Measurements from ENCODE around the gene NANOG.
"Not testable (repeated sequence)": the region's sequence is repeated elsewhere in the genome, so short reads cannot be mapped to it uniquely, and the experiment has no call there.

Gene NANOG

GRCh38 chr12:7787574-7788293 lies 1.5 kb upstream of the NANOG start:
- no peak overlapping the region for H3K27ac Mint-ChIP-seq
- no peak overlapping the region for H3K4me3 Mint-ChIP-seq
- no peaks in the 10 kb centered on the region for H3K9me3 Mint-ChIP-seq
- no peaks in the 10 kb centered on the region for H3K4me1 Mint-ChIP-seq
- TF ChIP-seq, protein P1, sequence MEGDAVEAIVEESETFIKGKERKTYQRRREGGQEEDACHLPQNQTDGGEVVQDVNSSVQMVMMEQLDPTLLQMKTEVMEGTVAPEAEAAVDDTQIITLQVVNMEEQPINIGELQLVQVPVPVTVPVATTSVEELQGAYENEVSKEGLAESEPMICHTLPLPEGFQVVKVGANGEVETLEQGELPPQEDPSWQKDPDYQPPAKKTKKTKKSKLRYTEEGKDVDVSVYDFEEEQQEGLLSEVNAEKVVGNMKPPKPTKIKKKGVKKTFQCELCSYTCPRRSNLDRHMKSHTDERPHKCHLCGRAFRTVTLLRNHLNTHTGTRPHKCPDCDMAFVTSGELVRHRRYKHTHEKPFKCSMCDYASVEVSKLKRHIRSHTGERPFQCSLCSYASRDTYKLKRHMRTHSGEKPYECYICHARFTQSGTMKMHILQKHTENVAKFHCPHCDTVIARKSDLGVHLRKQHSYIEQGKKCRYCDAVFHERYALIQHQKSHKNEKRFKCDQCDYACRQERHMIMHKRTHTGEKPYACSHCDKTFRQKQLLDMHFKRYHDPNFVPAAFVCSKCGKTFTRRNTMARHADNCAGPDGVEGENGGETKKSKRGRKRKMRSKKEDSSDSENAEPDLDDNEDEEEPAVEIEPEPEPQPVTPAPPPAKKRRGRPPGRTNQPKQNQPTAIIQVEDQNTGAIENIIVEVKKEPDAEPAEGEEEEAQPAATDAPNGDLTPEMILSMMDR (IDR thresholded peaks at IDR 0.05; ENCODE audit: unreplicated experiment in 3 of 3): no peak
- H3K36me3 Mint-ChIP-seq (ENCODE audit: low read depth): no peaks in the 10 kb centered on the region
- peaks cover 42% of the 10 kb centered on the region for H3K27me3 Mint-ChIP-seq (ENCODE audit: low read depth)

- Mint-ChIP-seq H3K9me3 (no peaks in the 10 kb centered on the region), H3K4me1 (no peaks in the 10 kb centered on the region)
- TF ChIP-seq, protein P1 (IDR thresholded peaks at IDR 0.05; ENCODE audit: unreplicated experiment in 3 of 3): no peak
These were observed 925 bp upstream of the NANOG start for GRCh38 chr12:7788294-7788660.

DNA sequence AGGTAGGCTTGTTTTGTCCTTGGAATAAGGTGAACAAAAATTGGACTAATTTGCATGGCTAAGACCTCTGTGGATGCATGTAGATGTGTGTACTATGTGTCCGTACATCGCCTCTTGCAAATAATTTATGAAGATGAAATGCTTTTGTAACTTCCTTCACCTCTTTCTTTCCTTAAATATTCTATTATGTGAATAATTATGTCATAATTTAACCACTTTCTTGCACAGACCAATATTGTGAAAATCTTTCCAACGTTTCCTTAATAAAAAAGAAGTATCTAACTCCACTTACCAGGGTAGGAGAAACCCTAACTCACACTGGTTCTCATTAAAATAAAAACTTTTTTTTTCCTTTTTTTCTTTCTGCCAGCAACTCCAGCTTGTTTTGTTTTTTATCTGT lies 4.0 kb downstream of the NANOG start:
- no peak overlapping the region for H3K27ac Mint-ChIP-seq
- H3K27me3 Mint-ChIP-seq (ENCODE audit: low read depth): peaks cover 24% of the 10 kb centered on the region
- H3K4me3 Mint-ChIP-seq: no peak overlapping the region
- no peaks in the 10 kb centered on the region for H3K9me3 Mint-ChIP-seq
- no peaks in the 10 kb centered on the region for H3K4me1 Mint-ChIP-seq
- TF ChIP-seq, protein P1 (IDR thresholded peaks at IDR 0.05; ENCODE audit: unreplicated experiment in 3 of 3): no peak
- no peaks in the 10 kb centered on the region for H3K36me3 Mint-ChIP-seq (ENCODE audit: low read depth)

More at GRCh38 chr12:7788294-7788660, 925 bp upstream of the NANOG start:
- H3K36me3 Mint-ChIP-seq (ENCODE audit: low read depth): no peaks in the 10 kb centered on the region
- H3K4me3 Mint-ChIP-seq: no peak overlapping the region
- H3K27me3 Mint-ChIP-seq (ENCODE audit: low read depth): peaks cover 42% of the 10 kb centered on the region
- no peak overlapping the region for H3K27ac Mint-ChIP-seq

- not testable (repeated sequence) for H3K4me3 Mint-ChIP-seq; H3K27me3 Mint-ChIP-seq (ENCODE audit: low read depth); H3K9me3 Mint-ChIP-seq; H3K4me1 Mint-ChIP-seq; H3K36me3 Mint-ChIP-seq (ENCODE audit: low read depth); H3K27ac Mint-ChIP-seq
These were observed 8.1 kb downstream of the NANOG start for GRCh38 chr12:7797269-7797668.

- H3K4me3 Mint-ChIP-seq: no peak overlapping the region
These were observed 8.6 kb downstream of the NANOG start for GRCh38 chr12:7797698-7798398.

DNA sequence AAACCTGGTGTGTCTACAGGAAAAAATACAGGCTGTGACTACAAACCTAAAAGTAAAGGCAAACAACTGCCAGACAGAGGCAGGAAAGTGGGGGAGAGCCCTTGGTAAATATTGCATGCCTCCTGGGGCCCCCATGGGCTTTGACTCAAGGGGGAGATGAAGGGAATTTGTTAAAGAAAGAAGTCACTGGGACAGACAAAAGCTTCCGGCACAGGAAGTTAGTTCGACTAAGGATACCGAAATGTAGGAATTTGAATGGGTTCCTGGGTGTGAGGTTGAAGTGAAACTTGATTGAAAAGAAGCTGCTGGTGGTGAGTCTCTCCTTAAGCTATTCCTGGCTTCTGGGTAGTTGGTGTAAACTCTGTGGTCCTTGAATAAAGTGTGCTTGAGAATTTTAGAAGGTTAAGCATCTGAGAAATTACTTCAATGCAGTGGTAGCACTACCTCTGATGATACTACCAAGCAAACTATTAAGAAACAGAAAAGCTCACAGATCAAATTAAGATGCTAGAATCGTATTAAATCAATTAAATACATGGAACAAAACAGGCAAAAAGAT lies 9.6 kb downstream of the NANOG start:
- not testable (repeated sequence) for H3K4me3 Mint-ChIP-seq; H3K9me3 Mint-ChIP-seq; H3K27me3 Mint-ChIP-seq (ENCODE audit: low read depth); H3K4me1 Mint-ChIP-seq; H3K36me3 Mint-ChIP-seq (ENCODE audit: low read depth); H3K27ac Mint-ChIP-seq

More at GRCh38 chr12:7797698-7798398, 8.6 kb downstream of the NANOG start:
- no peaks in the 10 kb centered on the region for H3K9me3 Mint-ChIP-seq
- H3K36me3 Mint-ChIP-seq (ENCODE audit: low read depth): no peaks in the 10 kb centered on the region
- no peaks in the 10 kb centered on the region for H3K27me3 Mint-ChIP-seq (ENCODE audit: low read depth)
- TF ChIP-seq, protein P1 (IDR thresholded peaks at IDR 0.05; ENCODE audit: unreplicated experiment in 3 of 3): no peak
- no peaks in the 10 kb centered on the region for H3K4me1 Mint-ChIP-seq
- H3K27ac Mint-ChIP-seq: no peak overlapping the region
